Mucosa of rectum (tissue), 2 donors: ENCODE measurements around the gene METTL1.

ENCODE experiments used
- H3K27ac ChIP-seq, 2 donors: one replicate each; pipeline ENCODE4 v1.7.0; 2013; ENCODE audit warnings: inconsistent platforms in 2 of 2, low read depth in 2 of 2, low read length in 2 of 2
- H3K27me3 ChIP-seq, 2 donors: one replicate each; pipeline ENCODE4 v1.7.0; 2013; ENCODE audit warnings: low read length in 2 of 2; ENCODE audit not compliant: control insufficient read depth in 2 of 2, insufficient read depth in 2 of 2
- H3K36me3 ChIP-seq, 2 donors: one replicate each; pipeline ENCODE4 v1.7.0; 2013; ENCODE audit warnings: low read length in 2 of 2; ENCODE audit not compliant: control insufficient read depth in 2 of 2, insufficient read depth in 2 of 2
- H3K4me1 ChIP-seq, 2 donors: one replicate each; pipeline ENCODE4 v1.7.0; 2013; ENCODE audit warnings: low read length in 2 of 2, mild to moderate bottlenecking in 1 of 2; ENCODE audit not compliant: control insufficient read depth in 2 of 2, insufficient read depth in 2 of 2
- H3K4me3 ChIP-seq, 2 donors: one replicate each; pipeline ENCODE4 v1.7.0; 2013; ENCODE audit warnings: low read length in 2 of 2
- H3K9ac ChIP-seq, 2 donors: one replicate each; pipeline ENCODE4 v1.7.0; 2013; ENCODE audit warnings: low read length in 2 of 2, low read depth in 1 of 2, mild to moderate bottlenecking in 1 of 2
- H3K9me3 ChIP-seq, 2 donors: one replicate each; pipeline ENCODE4 v1.7.0; 2013; ENCODE audit warnings: low read length in 2 of 2; ENCODE audit not compliant: control insufficient read depth in 2 of 2
- donor health status: healthy.
- donor health status: Normal muscosa, but diverticular disease.

The METTL1 gene

GRCh38 chr12:57797933-57798332 is 26.0 kb upstream of the METTL1 start:
- Histone ChIP-seq H3K4me3 (no peak overlapping the region), H3K9ac (no peak overlapping the region), H3K4me1 (no peaks in the 10 kb centered on the region), H3K27ac (no peak overlapping the region), H3K9me3 (no peaks in the 10 kb centered on the region), H3K27me3 (no peaks in the 10 kb centered on the region), H3K36me3 (peaks cover 48 to 59% of the 10 kb centered on the region in 2 donors)

DNA sequence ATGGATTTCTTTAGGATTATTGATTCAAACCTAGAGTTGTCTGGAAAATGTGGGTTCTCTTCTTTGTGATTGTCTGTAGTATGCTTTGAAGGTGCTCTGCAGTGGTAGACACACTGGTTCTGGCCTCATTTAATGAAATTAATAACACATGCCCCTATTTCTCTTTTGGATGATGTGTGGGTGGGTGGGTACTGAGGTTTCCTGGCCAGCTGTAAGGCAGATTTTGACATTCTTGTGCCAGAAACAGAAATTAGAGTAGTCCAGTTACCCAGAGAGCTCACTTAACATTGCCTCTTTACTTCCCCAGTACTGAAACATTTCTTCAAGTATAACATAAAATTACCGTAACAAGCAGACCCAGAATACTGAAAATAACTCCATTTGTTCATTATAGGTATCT is 25.1 kb upstream of the METTL1 start:
- Histone ChIP-seq H3K9me3 (no peaks in the 10 kb centered on the region), H3K4me3 (no peak overlapping the region), H3K27ac (no peak overlapping the region), H3K4me1 (no peaks in the 10 kb centered on the region), H3K36me3 (peaks cover 45 to 58% of the 10 kb centered on the region in 2 donors), H3K9ac (no peak overlapping the region), H3K27me3 (no peaks in the 10 kb centered on the region)

DNA sequence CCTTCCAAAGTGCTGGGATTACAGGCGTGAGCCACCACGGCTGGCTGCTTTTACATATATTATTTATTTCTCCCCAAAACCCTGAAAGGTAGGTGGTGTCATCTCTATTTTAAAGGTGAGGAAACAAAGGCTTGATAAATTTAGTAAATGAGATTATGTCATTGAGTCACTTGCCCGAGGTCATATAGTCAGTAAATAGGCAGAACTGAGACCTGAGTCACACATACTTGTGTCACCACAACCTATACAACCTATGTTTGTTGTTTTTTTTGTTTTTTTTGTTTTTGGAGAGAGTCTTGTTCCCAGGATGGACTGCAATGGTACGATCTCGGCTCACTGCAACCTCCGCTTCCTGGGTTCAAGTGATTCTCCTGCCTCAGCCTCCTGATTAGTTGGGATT is 23.4 kb upstream of the METTL1 start:
- H3K27me3 ChIP-seq, result no peaks in the 10 kb centered on the region
- peaks cover 40 to 57% of the 10 kb centered on the region in 2 donors for H3K36me3 ChIP-seq
- H3K4me1 ChIP-seq, result no peaks in the 10 kb centered on the region
- no peak overlapping the region for H3K4me3 ChIP-seq
- H3K9me3 ChIP-seq, result no peaks in the 10 kb centered on the region
- no peak overlapping the region for H3K27ac ChIP-seq
- H3K9ac ChIP-seq, result no peak overlapping the region

DNA sequence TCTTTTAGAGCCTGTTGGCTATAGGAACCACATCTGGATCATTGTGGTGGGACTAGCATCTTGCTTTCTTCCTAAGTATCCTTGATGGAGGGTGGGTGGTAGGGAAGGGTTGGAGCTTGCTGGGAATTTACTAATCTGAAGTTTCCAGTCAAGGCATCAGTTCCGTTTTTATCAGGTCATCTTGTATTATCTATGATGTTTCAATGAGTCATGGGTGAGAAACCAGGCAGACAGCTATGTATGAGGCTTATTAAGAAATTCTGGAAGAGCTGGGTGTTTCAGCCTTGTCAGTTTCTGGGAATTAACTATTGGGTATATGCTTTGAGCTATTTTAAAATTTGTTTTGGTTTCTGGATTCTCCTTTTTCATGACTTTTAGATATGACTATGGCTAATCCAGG is 22.0 kb upstream of the METTL1 start:
- Histone ChIP-seq H3K9me3 (no peaks in the 10 kb centered on the region), H3K4me3 (no peak overlapping the region), H3K27ac (no peak overlapping the region), H3K36me3 (peaks cover 32 to 45% of the 10 kb centered on the region in 2 donors), H3K4me1 (no peaks in the 10 kb centered on the region), H3K27me3 (no peaks in the 10 kb centered on the region), H3K9ac (no peak overlapping the region)

- Histone ChIP-seq H3K27me3 (no peaks in the 10 kb centered on the region), H3K4me1 (peaks cover 9 to 11% of the 10 kb centered on the region in 2 donors), H3K9ac (no peak overlapping the region), H3K9me3 (no peaks in the 10 kb centered on the region), H3K27ac (no peak overlapping the region), H3K4me3 (no peak overlapping the region), H3K36me3 (peaks cover 15 to 32% of the 10 kb centered on the region in 2 donors)
These were observed 12.0 kb upstream of the METTL1 start for GRCh38 chr12:57783861-57784260.

- Histone ChIP-seq H3K36me3 (peaks cover 15 to 27% of the 10 kb centered on the region in 2 donors), H3K27ac (no peak overlapping the region), H3K9me3 (no peaks in the 10 kb centered on the region), H3K27me3 (no peaks in the 10 kb centered on the region), H3K4me1 (peaks cover 9 to 11% of the 10 kb centered on the region in 2 donors), H3K4me3 (peak overlapping the region; percentile 94 to 99), H3K9ac (peak overlapping the region; percentile 76 to 93)
These were observed 11.5 kb upstream of the METTL1 start for GRCh38 chr12:57783466-57783801.

DNA sequence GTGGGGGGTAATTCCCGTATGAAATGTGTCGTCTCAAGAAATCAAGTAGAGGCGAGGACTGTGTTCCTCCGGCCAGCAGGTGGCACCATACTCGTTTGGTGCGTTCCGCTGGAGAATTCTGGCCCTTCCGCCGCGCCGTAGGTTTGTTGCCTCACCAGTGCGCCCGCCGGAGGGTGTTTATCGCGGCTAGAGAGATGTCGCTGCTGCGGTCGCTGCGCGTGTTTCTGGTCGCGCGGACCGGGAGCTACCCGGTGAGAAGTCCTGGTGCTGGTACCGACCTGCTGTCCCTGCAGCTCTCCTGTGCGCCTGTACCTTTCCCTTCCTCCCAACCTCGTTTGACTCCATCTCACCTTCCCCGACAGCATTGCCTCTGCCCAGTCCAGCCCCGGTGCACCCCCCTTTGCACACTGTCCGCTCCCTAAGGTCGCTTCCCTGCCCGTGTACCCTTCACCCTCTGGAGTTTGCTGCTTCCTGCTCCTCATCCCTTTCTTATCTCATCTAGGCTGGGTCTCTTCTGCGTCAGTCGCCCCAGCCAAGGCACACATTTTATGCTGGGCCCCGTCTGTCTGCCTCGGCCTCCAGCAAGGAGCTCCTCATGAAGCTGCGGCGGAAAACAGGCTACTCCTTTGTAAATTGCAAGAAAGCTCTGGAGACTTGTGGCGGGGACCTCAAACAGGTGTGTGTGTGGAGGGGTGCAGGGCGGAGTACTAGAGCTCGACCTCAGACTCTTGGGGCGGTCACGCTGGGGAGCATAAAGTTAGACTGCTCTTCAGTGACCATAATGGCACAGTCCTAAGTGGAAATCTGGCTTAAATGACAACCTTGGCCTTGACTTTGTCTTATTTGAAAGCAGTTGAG is 10.9 kb upstream of the METTL1 start, which contains the start of gene TSFM:
Gene TSFM, plus strand, starts transcription at position 180 of the 858 bp plus-strand sequence. Its CDS starts 15 bp downstream, at position 195.
- peaks cover 15 to 27% of the 10 kb centered on the region in 2 donors for H3K36me3 ChIP-seq
- H3K4me1 ChIP-seq, result peaks cover 9 to 11% of the 10 kb centered on the region in 2 donors

DNA sequence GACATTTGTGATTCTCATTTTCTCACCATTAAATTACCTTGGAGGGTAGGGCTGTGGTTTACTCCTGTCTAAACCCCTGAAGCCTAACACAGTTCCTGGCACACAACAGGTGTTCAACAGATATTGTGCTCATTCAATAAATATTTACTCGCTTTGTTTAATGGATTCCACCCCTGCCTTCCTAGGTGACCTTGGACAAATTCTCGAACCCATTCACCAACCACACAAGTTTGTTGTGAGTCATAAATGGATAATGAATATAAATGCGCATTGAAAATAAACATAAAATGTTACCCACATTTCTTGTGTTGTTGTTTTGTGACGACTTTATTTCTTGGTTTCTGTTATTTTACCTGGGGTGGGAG is 10.3 kb upstream of the METTL1 start:
- Histone ChIP-seq H3K9me3 (no peaks in the 10 kb centered on the region), H3K36me3 (peaks cover 13 to 24% of the 10 kb centered on the region in 2 donors), H3K4me1 (peaks cover 9 to 11% of the 10 kb centered on the region in 2 donors), H3K4me3 (peak overlapping the region in 1 of 2 donors; percentile 99), H3K27ac (no peak overlapping the region), H3K27me3 (no peaks in the 10 kb centered on the region), H3K9ac (peak overlapping the region in 1 of 2 donors; percentile 76)

More for the DNA sequence above, 10.9 kb upstream of the METTL1 start, which contains the start of gene TSFM:
- Histone ChIP-seq H3K4me3 (peak within 1 kb of the TSS; percentile 94 to 99), H3K9ac (peak within 1 kb of the TSS; percentile 76 to 93), H3K9me3 (no peaks in the 10 kb centered on the region), H3K27me3 (no peaks in the 10 kb centered on the region), H3K27ac (peak within 1 kb of the TSS; percentile 27 to 75)

DNA sequence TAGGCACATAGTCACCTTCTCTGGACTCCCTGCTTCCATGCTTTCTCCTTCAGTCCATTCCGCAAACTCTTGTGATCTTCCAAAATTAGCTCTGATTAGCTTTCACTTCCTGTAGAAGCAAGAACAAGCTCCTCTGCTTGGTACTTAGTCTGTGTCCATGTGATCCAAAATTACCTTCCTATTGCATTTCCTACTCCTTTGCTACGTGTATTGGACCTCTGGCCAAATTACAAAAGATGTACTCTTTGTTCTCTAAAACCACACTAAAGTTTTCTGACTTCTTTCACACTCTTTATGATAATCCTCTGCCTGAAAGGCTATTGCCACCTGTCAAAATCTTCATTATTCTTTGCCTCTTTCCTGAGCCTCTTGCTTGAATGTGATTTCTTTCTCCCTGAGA is 9.9 kb upstream of the METTL1 start:
- peaks cover 9 to 19% of the 10 kb centered on the region in 2 donors for H3K36me3 ChIP-seq

GRCh38 chr12:57781244-57781643 is 9.3 kb upstream of the METTL1 start:
- no peak overlapping the region for H3K4me3 ChIP-seq
- no peak overlapping the region for H3K9ac ChIP-seq
- H3K9me3 ChIP-seq, result no peaks in the 10 kb centered on the region
- peaks cover 3 to 15% of the 10 kb centered on the region in 2 donors for H3K36me3 ChIP-seq
- no peak overlapping the region for H3K27ac ChIP-seq
- H3K27me3 ChIP-seq, result no peaks in the 10 kb centered on the region
- peaks cover 9 to 11% of the 10 kb centered on the region in 2 donors for H3K4me1 ChIP-seq

More for the DNA sequence above, 9.9 kb upstream of the METTL1 start:
- H3K9ac ChIP-seq, result no peak overlapping the region
- H3K4me1 ChIP-seq, result peaks cover 9 to 11% of the 10 kb centered on the region in 2 donors
- H3K4me3 ChIP-seq, result no peak overlapping the region
- H3K9me3 ChIP-seq, result no peaks in the 10 kb centered on the region
- H3K27me3 ChIP-seq, result no peaks in the 10 kb centered on the region
- no peak overlapping the region for H3K27ac ChIP-seq
